RWPE2 (cell line): ENCODE results near the gene SNHG17.
A peak's percentile ranks its signal among the peaks of the same experiment; 100 is the strongest.

Experiments used
- ATAC-seq: fragments of 200-7000 bp; cut with Tn5 transposase; 3 replicates; pipeline ENCODE4 v1.9.1; 2021; ENCODE audit warnings: low read depth
- DNase-seq: peaks from one replicate; pipeline ENCODE4 v3.0.0-alpha.2; 2020; ENCODE audit warnings: low spot score
- H3K27ac ChIP-seq: fragments of 450-650 bp; 2 replicates; pipeline ENCODE4 v1.5.1; 2017; ENCODE audit warnings: mild to moderate bottlenecking; ENCODE audit not compliant: poor library complexity, severe bottlenecking
- H3K27me3 ChIP-seq: fragments of 250-450 bp; sonication (Bioruptor Pico); 2 replicates; pipeline ENCODE4 v1.5.1; 2021; ENCODE audit warnings: mild to moderate bottlenecking, moderate library complexity; ENCODE audit not compliant: insufficient read depth, poor library complexity, severe bottlenecking
- H3K36me3 ChIP-seq: fragments of 250-450 bp; sonication (Bioruptor Pico); 2 replicates; pipeline ENCODE4 v1.5.1; 2020; ENCODE audit warnings: low read depth, mild to moderate bottlenecking, moderate library complexity
- H3K4me1 ChIP-seq: fragments of 250-450 bp; sonication (Bioruptor Pico); 2 replicates; pipeline ENCODE4 v1.5.1; 2021; ENCODE audit warnings: mild to moderate bottlenecking, moderate library complexity; ENCODE audit not compliant: insufficient read depth, poor library complexity, severe bottlenecking
- H3K4me3 ChIP-seq: fragments of 250-450 bp; sonication (Bioruptor Pico); 2 replicates; pipeline ENCODE4 v1.5.1; 2021; ENCODE audit warnings: mild to moderate bottlenecking, moderate library complexity; ENCODE audit not compliant: severe bottlenecking
- H3K9me3 ChIP-seq: fragments of 250-450 bp; sonication (Bioruptor Pico); 2 replicates; pipeline ENCODE4 v1.5.1; 2021; ENCODE audit warnings: mild to moderate bottlenecking, moderate library complexity; ENCODE audit not compliant: severe bottlenecking
- CTCF ChIP-seq: fragments of 450-650 bp; IDR thresholded peaks from one replicate; pipeline ENCODE4 v1.5.1; 2017; ENCODE audit warnings: mild to moderate bottlenecking, moderate library complexity; ENCODE audit not compliant: poor library complexity, severe bottlenecking

Gene SNHG17

GRCh38 chr20:38395165-38395564 lies 40.0 kb downstream of the SNHG17 start:
- Histone ChIP-seq H3K4me3 (no peak overlapping the region), H3K27me3 (no peaks in the 10 kb centered on the region), H3K4me1 (no peaks in the 10 kb centered on the region), H3K36me3 (no peaks in the 10 kb centered on the region), H3K9me3 (no peaks in the 10 kb centered on the region), H3K27ac (no peak overlapping the region)
- ATAC-seq (no peak), DNase-seq (no peak)
- TF ChIP-seq CTCF: no peak

- Histone ChIP-seq H3K27ac (no peak overlapping the region), H3K36me3 (no peaks in the 10 kb centered on the region), H3K4me1 (no peaks in the 10 kb centered on the region), H3K27me3 (no peaks in the 10 kb centered on the region), H3K9me3 (no peaks in the 10 kb centered on the region), H3K4me3 (no peak overlapping the region)
- DNase-seq (no peak), ATAC-seq (no peak)
- no peak for TF ChIP-seq CTCF
Measured at GRCh38 chr20:38393259-38393658, 41.9 kb downstream of the SNHG17 start.

GRCh38 chr20:38392356-38392755 lies 42.8 kb downstream of the SNHG17 start:
- TF ChIP-seq CTCF: no peak
- H3K4me3 ChIP-seq: no peak overlapping the region
- H3K27me3 ChIP-seq: no peaks in the 10 kb centered on the region
- H3K9me3 ChIP-seq: no peaks in the 10 kb centered on the region
- H3K36me3 ChIP-seq: no peaks in the 10 kb centered on the region
- DNase-seq (no peak), ATAC-seq (peak; percentile 68)
- H3K4me1 ChIP-seq: no peaks in the 10 kb centered on the region
- H3K27ac ChIP-seq: no peak overlapping the region

GRCh38 chr20:38387953-38388352 lies 47.2 kb downstream of the SNHG17 start:
- peak; percentile 49 for TF ChIP-seq CTCF
- Histone ChIP-seq H3K27me3 (no peaks in the 10 kb centered on the region), H3K36me3 (no peaks in the 10 kb centered on the region), H3K27ac (no peak overlapping the region), H3K4me3 (no peak overlapping the region), H3K9me3 (no peaks in the 10 kb centered on the region), H3K4me1 (no peaks in the 10 kb centered on the region)
- no peak for DNase-seq
- no peak for ATAC-seq

GRCh38 chr20:38386851-38387250 lies 48.3 kb downstream of the SNHG17 start:
- no peak for TF ChIP-seq CTCF
- no peaks in the 10 kb centered on the region for H3K27me3 ChIP-seq
- H3K36me3 ChIP-seq: no peaks in the 10 kb centered on the region
- H3K9me3 ChIP-seq: no peaks in the 10 kb centered on the region
- H3K27ac ChIP-seq: no peak overlapping the region
- no peak for DNase-seq
- no peak overlapping the region for H3K4me3 ChIP-seq
- no peak for ATAC-seq
- no peaks in the 10 kb centered on the region for H3K4me1 ChIP-seq
